Renal cortical epithelial cell (primary cell): ENCODE results near the gene SAMD4A. TPM values are rescaled to one million over a fixed set of nuclear protein-coding genes. Genes with fewer than 3 reads are reported as not detected.
"Not testable (repeated sequence)": the region's sequence is repeated elsewhere in the genome, so short reads cannot be mapped to it uniquely, and the experiment has no call there.

ENCODE experiments used
- DNase-seq: peaks from one replicate; pipeline ENCODE4 v3.0.0-alpha.2; 2011; ENCODE audit warnings: low read depth
- total RNA-seq: library from RNA; depleted of rRNA; stranded (reverse); fragments of >200 nt; gene quantifications from 2 replicates; pipeline ENCODE4 v1.2.3, GENCODE V29; 2014

SAMD4A gene
- total RNA-seq, 1 donor from 2014 or later = 81.5 TPM

DNA sequence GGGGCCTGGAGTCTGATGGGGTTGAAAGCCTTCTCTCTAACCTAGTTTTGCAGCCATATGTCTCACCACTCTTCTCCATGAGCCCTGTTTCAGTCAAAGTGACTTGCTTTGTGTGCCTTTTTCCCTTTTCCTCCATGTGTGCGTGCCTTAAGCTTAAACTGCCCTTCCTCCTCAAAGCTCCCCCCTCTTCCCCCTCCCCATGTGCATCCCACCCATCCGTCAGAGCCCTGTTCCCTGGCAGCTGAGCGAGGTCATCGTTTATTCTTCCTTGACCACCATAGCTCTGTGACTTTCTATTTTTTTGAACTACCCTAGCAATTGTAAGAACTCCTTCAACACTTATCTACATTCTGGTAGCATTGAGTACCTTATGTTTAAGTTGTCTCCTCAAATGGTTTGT, 24.9 kb downstream of the SAMD4A start:
- DNase-seq = no peak

DNA sequence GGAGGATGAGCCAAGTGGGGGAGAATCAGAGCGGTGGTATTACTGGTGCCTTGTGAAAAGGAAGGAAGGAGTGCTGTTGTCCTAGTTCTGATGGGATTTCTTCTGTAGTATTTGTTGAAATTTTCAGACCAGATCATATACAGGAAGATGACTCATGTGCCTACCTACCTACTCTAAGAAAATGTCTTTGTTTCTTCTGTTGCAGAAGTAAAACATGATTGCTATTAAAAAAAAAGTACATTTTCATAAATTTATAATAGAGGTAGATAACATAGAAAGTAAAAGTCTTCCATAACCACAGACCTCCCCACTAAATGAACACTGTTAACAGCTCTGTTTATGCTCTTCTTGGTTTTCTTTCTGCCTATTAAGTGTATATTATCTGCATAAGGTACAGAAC, 26.9 kb downstream of the SAMD4A start:
- DNase-seq = peak; percentile 50

DNA sequence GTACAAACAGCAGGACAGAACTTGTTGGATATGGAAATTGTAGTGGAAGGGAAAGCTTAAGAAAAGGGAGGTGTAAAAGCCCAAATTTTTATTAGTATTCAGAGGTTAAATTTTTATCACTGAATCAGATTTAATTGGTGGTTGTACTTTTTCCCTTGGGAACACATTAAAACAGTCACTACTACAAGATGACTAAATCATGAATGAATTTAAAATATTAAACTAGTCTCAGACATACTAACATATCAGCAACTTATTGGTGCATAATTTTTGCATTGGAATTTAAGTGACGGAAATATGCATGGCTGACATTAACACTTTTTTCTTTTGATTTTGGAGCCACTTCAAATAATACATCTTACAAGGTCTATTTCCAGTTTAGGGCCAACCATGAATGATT, 27.6 kb downstream of the SAMD4A start:
- no peak for DNase-seq

DNA sequence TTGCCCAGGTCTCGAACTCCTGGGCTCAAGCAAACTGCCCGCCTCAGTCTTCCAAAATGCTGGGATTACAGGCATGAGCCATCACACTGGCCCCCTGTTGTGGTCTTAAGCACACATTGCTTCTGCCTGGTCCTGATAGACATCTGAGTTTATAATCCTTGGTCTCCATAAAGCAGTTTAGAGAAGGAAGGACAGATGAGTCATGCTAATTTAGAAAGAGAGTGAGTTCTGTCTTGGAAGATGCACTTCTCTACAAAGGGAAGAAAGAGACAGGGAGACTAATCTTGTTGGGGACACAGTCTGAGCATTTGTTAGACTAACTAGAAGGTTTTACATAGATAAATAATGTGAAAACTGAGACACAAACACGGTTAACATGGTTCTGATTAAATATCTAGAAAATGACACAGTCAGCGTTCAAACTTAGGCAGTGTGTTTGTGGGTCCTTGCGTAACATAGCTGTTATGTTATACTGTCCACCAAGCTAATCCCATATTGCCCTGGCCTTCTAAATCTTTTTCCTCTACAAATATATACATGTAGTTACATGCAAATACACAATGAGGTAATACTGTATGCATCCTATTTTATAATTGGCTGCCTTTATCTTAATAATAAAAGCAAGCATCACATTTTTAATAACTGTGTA, 31.0 kb downstream of the SAMD4A start:
- DNase-seq = peak; percentile 38

DNA sequence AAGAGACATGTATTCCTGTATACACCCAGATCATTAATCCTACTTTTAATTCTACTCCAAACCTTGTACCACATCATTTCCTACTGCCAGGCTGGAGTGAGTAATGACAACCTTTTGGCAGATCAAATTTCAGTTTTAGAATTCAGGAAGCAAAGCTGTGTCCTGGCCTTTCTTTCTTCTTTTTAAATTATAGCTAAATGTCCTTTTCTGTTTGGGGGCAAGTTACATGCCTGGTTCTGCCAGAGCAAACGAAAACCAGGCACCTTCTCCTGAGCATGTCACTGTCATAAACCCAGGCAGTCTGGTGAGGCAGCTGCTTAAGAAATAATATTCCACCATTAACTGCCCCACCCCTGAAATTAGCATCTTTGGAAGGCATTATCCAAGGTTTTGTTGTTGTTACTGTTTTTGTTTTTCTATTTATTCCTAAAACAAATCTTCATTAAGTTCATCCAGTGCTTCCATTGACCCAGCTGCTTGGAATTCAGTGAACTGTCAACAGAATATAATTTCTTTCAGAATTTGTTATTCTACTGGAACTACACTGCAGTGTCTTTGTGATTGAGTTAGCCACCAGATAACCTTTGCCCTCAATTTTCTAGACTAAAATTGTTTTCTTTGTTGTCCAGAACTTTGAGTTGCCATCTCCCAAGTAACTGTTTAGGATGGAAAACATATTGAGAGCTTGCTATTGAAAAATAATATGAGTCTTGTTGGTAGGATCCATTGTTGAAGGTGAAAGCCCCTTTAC, 33.2 kb downstream of the SAMD4A start:
- peak; percentile 45 for DNase-seq

DNA sequence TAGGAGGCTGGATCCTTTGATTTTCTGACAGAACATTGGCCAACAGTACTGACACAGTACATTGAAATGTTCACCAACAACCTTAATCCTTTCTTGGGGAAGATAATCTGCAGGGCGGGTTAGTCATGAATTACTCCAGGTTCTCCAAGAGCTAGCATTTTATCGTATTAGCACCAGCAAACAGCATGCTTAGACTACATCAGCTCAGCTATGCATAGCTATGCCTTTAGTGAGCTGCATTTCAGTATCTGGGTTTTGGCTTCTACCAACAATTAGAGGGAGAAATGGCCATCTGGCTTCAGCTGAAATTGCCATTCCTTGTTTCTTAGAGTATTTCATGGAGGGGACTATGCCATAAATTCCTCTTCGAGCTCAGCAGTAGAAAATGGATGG, 33.8 kb downstream of the SAMD4A start:
- DNase-seq = no peak

DNA sequence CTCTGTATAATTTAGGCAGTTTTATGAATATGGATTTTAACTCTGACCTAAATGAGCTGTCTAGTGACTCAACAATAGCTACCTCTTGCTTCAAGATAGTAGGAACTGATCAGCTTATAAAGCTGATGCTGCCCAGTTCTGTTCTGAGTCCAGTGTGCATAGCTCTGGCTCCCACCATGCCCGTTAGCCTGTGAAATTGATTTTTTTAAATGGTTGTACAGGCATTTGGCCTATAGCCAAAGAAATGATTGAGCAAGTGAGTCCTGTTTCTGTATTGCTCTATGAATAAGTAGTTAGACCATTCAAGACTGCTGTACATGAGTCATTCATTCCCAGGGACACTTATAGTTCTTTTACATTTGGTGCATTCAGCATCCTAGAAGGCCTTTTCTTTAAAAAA, 36.4 kb downstream of the SAMD4A start:
- peak; percentile 82 for DNase-seq

DNA sequence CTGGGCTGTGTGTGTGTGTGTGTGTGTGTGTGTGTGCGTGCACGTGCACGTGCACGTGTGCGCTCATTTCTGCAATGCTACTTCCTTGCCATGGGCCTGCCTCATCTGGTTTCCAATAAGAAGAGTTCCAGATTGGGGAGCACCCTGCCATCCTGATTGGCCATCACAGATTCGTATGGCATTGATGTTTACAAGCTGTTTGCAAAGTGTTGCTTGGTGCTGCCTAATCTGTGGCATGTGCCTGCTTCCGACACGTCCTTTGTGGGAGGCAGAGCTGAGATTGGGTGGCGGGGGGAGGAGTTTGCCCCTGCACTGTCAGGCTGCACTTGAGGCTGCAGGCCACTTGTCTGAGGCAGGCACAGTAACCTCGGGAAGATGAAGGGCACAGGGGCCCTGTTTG, 39.2 kb downstream of the SAMD4A start:
- peak; percentile 28 for DNase-seq

DNA sequence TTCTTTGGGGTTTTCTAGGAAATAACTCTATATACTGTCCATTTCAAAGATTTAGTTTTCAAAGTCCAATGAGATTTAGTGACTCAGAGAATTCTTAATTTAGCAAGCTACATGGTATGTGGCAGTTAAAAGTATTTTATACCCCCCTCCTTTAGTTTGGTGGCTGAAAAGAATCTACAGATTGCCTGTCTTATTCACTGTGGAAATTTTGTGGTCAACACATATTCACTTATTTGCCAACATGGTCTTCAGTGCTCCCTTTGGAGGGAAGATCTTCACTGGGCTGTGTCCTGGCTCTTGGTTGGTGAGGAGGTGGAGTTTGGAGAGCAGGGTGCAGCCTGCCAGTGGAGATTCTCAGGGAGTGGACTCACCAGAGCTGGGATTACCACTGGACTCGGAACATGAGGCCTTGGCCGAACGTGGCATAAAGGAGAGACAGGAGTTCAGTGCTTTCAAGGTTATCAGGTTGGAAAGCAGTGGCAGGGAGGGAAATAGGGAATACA, 39.8 kb downstream of the SAMD4A start:
- peak; percentile 79 for DNase-seq

DNA sequence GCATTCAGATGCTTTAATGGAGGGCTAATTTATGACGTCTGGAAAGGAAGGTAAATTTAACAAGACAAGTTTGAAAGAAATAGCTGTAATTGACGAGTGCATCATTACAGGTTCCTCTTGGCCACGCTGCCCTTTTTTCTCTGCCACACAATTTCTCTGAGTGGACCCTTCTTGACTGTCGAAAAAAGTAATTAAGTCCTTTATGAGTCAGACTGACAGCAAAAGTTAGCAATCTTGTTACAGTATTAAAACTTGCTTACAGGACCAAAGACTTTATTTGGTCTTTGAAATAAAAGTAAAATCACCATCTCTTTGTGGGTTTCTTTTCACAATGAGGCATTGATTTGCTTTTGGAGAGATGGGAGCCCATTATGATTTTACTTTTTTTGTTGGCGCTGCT, 42.6 kb downstream of the SAMD4A start:
- no peak for DNase-seq

DNA sequence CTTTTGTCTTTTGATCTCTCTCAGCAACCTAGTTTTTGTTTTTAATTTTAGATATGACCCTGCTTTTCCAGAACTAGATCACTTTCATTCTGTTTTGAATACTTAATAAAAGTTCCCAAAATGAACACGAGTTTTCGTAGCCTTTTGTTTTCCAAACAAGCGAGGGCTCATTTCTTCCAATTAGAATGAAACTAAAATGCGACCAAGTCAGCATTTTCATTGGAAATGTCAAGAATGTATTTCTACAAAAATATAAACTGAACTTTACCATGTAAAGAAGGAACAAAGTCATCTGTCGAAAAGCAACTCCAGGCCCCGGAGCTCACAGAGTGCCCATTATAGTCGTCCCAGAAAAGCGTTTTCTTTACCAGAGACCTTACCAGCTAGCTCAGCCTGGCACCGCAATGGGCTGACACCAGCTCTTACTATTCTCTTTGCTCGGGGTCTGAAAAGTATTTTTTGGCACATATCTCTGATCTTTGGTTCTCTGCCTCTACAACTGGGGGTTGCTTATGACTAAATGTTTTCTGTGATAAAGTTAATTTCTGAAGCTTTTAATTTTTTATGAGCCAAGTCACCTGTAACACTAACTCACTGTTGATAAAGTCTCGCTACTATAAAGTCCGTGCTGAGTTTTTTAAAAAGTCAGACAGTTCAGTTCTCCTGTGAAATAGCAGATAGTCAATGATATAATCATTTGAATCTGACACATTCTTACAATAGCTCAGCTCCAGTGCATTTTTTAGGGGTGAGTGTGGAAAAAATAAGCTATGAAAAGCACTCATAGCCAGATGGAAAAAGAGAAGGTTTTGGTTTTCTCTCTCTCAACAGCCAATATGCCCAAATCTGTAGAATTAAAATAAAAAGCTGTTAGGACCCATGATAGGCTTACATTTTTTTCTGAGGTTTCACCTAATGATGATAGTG, 43.4 kb downstream of the SAMD4A start:
- no peak for DNase-seq

DNA sequence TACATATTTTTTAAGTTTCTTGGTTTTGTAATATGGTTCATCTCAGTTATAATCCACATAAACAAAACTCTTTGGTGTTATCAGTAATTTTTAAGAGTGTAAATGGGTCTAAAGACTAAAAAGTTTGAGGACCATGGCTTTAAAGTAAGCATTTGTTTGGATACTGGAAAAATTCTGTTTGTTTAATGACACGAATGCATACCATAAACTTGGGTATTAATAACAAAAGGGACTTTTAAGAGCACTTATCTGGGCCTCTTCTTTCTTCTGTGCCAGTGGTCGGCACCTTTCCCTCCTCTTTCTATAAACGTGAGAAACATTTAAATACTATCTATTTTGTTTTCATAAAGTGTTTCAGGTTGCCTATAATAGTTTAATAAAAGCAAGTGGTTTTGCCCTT, 47.4 kb downstream of the SAMD4A start:
- no peak for DNase-seq

DNA sequence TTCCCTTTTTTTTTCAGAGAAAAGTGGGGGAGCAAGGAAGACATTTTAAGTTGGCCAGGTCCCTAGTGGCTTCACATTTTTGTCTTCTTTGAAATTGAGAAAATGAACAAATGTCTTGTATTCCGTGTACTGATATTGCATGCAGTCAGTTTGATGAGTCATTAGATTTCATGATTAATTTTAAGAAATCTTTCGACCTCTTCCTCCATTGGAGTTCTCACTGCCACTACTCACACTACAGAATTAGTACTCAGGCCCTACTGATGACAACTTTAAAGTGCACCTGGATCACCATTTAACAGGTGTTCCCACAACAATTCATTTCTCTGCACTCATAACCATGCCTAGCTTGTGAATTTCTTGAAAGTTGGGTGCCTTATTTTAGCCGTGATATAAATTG, 50.5 kb downstream of the SAMD4A start:
- DNase-seq = no peak

DNA sequence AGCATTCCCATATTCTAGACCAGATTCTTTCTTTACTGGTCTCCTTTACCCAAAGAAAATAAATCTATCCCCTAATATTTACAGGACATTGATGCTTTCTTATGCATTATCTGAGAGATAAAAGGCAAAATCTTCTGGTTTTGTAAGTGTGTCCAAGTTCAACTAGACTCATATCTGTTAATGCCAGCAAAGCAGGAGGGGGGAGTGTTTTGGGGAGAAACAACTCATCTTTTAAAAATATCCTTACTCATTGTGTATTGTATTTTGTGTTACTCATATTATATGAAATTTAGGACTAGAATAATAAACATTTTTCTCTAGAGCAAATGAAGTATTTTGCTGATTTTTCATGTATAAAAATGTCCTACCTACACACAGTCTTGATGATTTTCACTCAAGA, 54.8 kb downstream of the SAMD4A start:
- no peak for DNase-seq

DNA sequence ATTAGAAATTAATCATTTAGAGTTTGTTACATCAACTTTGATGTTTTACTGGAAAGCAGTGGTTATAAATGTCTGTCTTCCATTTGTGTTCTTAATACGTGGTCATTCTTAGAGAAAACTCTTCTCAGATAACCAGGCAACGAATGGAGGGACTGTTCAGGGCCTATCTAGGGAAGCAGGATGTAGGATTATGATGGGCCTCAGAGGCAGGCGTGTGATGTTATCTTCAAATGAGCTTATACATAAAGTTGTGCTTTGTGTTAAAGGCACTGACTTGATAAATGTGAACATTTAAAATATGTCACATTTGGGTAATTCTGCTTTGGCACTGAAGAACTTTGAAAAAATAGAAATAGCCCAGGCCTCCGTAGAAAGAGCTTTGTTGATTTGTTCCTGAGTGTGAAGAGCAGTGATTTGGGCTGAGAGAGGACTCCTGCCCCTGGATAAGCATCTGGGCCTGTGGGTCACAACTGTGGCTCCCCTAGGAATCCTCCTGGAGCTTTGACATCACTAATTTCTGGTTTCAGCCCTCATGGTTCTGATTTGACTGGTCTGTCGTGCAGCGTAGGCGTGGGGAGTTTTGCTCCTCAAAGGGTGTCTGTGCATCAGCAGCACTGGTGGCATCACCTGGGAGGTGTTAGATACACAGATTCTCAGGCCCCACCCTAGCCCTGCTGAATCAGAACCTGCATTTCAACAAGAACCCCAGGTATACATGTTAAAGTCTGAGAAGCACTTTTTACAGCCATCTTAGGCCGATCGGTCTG, 55.4 kb downstream of the SAMD4A start:
- no peak for DNase-seq

DNA sequence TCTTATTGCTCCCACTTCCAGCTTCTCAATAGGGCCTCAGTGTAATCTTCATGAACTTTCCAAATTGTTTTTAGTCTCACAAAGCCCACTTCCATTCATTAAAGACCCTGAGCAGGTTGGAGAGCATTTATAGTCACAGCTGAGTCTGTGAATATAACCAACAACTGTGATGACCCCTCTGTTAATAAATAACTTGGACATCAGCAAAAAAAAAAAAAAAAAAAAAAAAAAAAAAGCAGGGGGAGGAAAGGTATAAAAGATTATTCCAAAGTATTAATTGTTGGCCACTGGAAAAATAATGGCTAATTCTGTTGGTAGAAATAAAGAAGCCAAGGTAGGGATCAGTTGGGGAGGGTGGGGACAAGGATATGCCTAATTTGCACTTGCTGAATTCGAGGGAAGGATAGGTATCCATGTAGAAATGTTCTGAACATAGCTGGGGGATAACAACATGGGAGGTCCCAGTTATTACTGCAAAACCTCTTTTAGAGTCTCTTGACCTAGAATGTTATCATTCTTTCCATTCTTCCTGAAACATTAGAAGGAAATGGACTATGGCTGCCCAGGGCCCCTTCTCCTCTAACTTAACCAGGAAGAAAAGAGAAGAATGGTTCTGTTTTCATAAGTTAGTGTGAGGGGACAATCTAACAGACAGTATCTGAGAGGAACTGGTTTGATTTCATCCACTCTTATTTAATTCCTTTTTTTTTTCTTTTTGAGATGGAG, 56.5 kb downstream of the SAMD4A start:
- DNase-seq = no peak

DNA sequence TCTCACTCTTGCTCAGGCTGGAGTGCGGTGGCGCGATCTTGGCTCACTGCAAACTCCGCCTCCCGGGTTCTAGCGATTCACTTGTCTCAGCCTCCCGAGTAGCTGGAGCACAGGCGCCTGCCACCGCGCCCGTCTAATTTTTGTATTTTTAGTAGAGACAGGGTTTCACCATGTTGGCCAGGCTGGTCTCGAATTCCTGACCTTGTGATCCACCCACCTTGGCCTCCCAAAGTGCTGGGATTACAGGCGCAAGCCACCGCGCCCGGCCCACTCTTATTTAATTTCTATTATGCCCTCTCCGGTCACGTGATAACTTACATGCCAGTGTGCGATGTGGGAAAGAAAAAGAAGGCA, 57.1 kb downstream of the SAMD4A start:
- not testable (repeated sequence) for DNase-seq

DNA sequence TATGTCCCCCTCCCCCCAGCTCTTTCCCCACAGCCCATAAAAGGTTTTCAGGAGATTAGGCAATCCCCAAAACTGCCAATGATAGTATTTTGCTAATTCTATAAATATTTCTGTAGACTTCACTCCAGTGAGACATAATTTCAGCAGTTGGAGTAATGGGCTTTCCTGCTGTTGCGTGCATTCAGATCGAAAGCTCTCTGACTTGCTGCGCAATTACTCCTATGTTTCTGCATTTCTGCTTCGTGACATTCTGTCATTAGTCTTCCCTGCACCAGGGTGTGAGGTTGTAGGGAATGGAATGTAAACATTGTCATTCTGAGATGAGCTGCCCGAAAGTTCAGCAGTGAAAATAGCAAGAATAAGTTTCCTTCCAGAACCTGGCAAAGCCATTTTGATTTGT, 58.2 kb downstream of the SAMD4A start:
- no peak for DNase-seq

DNA sequence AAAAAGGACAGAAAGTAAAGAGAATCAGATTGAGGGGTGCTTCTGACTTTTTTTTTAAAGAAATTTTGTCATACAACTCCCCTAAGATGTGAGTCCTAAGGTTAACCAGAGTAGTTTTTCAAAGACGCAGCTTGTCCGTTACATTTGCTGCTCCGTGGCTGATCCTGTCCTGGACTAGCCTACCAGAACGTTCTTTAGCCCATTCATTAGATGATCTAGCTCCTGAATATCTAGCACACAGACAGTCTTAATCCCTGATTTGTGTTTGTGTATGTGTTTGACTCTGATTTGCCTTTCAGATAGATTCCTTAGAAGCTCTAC, 60.3 kb downstream of the SAMD4A start:
- peak; percentile 27 for DNase-seq

DNA sequence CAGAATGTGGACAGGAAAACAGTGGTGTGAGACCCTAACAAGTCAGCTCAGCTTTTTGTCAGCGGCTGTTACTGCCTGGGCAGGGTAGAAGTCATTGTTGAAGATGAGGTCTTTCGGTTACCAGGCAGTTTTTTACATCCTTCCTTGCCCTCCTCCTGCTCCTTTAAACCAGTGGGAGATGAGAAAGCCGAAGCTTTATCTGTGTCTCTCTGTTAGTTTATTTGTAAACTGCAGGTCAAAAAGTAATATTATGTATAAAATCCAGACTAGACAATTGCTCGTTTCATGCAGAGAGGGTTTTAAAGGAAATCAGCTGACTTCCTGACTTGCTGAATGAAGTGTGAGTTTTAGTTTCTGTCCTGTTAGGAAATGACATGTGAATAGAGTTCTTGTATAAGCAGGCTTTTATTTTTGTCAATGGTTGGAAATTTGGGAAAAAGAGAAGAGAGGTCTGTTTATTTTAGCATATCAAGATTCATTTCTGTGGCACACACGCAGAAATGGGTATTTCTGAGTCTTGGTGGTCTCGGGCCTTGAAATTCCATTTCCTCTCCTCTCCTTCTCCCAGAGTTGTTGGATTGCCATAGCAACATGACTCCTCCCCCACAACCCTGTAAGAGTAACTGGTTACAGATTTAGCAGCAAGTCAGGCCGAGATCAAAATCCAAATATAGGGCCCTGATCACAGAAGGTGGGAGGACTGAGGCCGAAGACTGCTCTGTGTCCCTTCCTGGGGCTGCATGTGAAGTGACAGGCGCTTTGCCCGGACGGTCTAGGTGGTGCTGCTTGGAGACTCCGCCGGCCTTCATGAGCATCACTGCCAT, 60.8 kb downstream of the SAMD4A start:
- peak; percentile 75 for DNase-seq
